HG03378 (cell line): Measurements from ENCODE around the gene TOR2A.

Source experiments
- ATAC-seq: cut with Tn5 transposase; IDR thresholded peaks from one replicate; pipeline ENCODE4 v1.9.1; 2021; ENCODE audit warnings: mild to moderate bottlenecking, moderate library complexity; ENCODE audit not compliant: unreplicated experiment

TOR2A gene

DNA sequence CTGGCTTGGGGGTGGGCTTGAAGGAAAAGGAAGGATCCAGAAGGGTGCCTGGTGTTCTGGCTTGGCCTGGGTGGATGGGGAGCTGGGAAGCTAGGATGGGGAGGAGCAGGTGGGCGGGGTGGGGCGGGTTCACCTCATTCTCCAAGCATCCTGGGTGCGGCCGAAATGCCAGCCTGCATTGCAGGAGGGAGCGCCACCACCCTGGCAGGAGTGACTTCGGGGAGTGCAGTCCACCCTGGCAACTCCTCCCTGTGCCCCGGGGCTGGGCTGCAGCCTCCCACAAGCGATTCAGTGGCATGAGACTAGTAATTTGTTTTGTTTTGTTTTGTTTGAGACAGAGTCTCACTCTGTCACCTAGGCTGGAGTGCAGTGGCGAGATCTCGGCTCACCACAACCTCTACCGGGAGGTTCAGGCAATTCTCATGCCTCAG, 13.7 kb downstream of the TOR2A start:
- no peak for ATAC-seq

DNA sequence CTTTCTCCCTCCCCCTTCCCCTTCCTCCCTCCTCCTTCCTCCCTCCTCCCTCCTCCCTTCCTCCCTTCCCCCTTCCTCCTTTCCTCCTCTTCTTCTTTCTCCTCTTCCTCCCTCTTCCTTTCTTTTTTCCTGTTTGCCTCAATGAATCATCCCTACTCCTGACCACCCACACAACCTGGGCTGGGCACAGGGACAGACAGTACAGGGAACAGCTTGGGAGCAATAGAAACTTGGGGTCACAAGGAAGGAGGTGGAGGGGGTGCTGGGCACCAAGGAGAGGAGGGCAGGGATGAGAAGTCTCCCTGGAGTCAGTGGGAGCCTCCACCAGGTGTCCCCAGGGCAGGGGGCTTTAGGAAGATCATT, 14.2 kb downstream of the TOR2A start:
- no peak for ATAC-seq

DNA sequence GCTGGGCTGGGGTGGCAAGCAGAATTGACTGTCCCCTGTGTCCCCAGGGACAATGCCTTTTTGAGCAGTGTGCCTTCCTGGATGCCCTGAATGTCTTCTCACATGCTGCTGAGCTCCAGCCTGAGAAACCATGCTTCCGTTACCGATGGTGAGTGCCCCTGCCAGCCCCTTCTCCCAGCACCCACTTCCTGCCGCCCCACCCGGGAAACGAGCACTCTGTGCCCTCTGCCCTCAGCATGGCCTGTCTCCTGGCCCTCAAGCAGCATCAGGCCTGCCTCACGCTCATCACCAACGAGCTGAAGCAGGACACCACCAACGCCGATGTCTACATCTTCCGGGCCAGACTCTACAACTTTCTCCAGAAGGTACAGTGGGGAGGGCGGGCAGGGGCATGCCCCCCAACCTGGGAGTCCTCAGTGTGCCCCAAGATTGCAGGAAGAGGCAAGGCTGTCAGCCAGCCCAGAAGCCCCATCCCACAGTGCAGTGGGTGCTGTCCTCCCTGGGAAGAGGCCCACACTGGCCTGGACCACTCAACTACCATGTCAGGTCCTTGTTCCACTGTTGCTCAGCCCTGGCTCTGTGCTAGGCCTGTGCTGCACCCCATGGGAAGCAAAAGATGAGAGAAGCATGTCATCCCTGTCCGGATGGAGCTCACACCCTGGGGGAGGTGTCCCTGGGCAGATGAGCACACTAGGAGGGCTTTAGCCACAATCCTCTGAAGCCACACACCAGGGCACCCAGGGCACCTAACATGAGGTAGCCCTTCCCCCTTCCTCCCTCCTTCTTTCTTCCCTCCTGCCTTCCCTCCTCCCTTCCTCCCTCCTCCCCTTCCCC, 14.8 kb downstream of the TOR2A start:
- no peak for ATAC-seq

DNA sequence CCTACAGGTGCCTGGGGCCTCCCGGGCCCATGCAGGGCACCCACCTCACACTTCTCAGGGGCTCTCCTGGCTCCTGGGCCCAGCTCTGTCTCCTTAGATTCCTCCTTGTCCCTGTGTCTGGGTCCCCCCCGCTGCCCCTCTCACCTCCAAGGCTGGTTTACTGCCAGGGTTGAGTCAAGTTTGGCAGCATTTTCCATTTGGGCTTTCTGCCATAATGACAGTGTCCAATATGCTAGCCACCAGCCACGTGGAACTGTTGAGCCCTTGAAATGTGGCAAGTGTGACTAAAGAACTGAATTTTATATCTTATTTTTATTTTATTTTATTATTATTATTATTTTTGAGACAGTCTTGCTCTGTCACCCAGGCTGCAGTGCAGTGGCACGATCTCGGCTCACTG, 17.3 kb downstream of the TOR2A start:
- no peak for ATAC-seq

DNA sequence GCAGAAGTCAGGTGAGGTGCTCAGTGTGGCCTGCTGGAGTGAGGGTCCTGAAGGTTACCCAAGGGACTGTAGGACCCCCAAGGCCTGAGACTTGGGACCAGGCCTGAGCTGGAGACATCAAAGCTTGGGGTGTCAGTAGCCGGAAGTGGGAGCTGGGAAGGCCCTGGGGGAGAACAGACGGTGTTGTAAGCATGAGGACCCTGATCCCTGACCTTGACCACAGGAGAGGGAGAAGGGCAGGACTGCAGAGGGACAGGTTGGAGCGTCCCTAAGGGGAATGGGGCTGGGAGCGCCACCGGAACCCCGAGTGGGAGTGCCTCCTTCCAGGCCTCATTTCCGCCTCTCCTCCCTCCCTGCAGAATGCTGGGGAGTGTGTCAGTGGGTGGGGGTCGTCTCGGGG, 18.7 kb downstream of the TOR2A start:
- no peak for ATAC-seq

DNA sequence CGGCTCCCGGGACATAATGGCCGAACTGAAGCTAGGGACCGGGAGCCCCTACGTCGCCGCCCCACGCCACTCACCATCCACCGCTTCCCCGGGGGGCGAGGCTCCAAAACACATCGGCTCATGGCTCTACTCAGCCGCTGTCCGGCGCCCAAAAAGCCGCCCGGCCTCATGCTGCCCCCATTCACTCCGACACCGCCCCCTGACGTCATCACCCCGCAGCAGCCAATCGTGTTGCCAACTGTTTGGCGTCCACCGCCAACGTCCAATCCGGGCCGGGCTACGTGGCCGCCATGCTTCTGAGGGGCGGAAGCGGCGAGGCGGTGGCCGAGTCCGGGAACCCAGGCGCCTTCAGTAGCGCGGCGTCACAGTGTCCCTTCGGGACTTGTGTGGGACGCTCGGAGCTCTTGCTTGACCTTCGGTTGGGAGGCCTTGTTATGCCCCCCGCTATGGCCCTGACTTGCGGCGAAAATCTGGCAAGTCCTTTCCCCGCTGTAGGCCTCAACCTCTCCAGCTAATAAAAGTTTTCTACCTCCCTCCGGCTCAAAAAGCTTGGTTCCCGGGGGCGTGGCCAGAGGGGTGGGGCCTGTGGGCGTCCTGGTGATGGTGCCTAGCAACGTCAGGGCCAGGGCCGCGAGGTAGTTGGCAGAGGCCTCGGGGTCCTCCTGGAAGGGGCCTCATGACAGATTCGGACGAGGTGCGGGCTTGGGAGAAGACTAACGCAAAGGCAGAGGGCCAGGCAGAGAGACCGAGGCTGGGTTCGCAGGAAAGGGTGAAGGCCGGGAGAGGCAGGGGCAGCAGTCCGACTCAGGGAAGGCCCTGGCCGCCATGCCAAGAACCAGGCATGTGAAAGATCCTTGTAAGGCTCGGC, 19.4 kb downstream of the TOR2A start, which contains the start of the genes PTRH1 and TTC16:
PTRH1 (minus strand) TSS at position 194 of the 868 bp plus-strand sequence; CDS start at position 170, 24 bp downstream.
TTC16 (plus strand) TSS at position 610 of the 868 bp plus-strand sequence; CDS start at position 677, 67 bp downstream.
- peak; percentile 76 for ATAC-seq

DNA sequence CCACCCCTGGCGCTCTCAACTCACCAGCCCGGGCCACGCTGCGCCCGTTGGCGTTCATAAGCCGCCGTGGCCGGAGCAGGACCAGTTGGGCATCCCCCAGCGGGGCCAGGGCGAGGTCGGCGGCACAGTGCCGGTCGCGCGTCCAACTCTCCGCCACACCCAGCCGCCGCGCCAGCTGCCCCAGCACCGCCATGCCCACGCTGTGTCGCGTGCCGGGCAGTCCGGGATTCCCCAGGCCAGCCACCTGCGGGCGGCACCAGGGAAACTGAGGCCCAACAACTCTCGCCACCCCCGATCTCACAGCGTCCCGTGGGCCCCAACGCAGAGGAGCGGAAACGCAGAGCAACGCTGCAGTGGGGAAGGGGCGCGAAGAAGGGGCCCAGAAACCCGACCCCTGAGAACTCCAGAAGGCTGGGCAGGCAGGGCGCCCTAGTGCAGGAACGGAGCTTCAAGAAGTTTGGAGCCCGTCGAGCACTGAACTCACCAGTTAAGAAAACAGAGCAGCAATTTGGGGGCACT, 20.1 kb downstream of the TOR2A start:
- ATAC-seq, result no peak

DNA sequence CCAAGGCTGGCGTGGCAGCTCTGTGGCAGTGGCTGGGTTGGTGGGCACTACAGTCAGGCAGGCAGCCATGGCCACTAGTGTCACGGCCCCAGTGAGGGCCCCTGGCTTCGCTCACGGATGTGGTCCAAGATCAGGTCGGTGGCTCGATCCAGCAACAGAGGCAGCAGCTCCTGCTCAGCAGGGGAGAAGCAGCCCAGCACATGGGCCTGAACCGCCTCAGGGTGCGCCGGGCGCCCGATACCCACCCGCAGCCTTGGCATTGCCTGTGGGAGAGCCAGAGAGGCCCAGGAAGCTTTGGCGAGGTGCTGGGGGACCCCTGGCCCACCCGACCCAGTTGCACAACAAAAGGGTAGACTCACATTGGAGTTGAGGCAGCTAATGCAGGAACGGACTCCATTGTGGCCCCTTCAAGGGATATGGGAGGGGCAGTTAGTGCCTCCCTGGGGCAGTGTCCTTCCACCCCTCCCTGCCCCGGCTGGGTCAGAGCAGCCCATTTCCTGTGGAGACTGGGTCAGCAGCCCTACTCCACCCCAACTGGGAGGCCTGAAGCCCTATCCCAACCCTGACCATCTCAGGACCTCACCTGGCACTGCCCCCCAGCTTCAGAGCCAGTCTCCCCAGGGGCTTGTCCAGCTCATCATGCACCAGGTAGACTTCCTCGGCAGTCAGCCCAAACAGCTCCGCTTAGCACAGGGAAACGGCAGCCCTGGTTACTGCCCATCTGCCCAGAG, 20.9 kb downstream of the TOR2A start:
- no peak for ATAC-seq

DNA sequence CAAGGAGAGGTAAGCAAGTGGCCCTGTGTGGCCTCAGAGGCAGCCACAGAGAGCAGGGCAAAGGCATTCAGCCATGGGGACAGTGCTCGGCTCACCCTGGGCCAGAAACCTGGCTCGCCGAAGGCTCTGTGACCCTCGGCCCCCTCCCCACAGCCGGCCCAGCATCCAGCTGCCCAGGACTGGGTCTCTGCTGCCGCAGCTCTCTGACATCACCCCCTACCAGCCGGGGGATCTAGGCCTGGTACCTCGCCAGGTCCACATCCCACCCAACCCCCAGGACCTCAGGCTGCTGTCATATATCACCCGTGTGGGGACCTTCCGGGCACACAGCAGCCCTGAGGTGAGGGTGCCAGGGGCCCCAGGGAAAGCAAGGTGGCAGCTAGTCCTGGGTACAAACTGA, 22.2 kb downstream of the TOR2A start:
- ATAC-seq, result no peak

DNA sequence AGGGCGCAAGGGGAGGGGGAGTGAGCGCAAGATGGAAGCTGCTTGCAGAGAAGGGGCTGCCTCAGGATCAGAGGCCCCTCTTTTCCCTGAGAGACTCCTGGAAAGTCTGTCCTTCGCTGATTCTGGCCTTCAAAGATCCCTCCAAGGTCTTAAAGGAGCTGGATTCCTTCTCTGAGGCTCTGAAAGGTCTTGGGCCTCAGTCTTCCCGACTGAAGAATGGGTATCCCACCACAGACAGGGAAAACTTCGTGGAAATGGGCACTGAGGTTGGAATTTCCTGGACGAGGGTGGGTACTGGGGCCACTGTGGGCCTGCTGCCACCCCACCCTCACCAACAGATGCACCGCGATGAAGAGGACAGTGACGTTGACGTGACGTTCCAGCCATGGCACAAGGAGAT, 22.7 kb downstream of the TOR2A start:
- ATAC-seq, result no peak

DNA sequence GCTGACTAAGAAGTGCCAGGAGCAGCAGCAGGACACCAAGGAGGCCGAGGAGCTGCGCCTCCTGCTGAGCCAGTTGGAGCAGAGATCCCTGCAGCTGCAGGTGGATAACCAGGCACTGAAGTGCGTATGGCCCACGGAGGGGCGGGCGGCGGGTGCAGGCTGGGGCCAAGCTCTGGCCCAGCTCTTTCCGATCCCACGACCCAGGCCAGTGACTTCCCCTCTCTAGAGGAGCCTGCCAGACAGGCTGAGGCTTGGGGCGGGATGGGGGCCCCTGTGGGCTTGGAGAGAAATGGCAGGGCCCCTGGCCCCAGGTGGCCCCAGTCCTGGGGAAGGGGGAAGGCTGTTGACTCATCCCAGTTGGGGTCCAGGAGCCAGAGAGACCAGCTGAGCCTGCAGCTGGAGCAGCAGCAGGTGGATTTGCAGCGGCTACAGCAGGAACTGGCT, 23.2 kb downstream of the TOR2A start:
- ATAC-seq, result no peak

DNA sequence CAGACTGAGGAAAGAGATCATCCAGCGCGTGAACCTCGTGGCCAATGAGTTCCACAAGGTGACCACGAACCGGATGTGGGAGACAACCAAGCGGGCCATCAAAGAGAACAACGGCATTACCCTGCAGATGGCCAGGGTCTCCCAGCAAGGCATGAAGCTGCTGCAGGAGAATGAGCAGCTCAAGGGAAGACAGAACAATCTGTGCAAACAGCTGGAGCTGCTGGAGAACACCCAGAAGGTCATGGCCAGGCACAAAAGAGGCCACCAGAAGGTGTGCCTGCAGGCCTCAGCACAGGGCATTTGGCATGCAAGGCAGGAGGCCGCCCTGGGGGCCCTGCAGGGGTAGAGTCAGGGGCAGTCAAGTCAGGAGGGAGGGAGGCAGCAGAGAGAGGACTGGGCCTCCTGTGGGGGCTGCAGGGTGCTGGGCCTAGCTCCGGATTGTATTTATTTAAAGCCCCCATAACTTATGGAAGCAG, 23.8 kb downstream of the TOR2A start:
- no peak for ATAC-seq

DNA sequence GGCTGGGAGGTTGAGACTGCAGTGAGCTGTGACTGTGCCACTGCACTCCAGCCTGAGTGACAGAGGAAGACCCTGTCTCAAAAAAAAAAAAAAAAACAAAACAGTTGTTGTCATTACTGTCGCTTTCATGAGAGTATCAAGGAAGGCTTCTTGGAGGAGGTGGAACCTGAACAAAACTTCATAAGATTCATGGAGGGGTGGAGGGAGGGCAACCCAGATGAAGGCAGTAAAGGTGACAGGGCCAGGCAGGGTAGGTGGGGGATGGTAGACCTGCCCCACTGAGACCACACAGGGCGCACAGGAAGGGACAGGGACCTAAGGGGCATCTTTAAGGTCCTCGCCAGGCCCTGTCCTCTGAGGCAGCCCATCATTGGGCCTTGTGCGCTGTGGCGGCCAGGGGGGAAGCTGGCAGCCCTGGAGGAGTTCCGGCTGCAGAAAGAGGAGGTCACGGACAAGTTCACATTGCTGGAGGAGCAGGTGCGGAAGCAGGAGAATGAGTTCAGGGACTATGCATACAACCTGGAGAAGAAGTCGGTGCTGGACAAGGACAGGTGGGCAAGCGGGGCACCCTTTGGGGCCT, 24.8 kb downstream of the TOR2A start:
- ATAC-seq, result no peak

DNA sequence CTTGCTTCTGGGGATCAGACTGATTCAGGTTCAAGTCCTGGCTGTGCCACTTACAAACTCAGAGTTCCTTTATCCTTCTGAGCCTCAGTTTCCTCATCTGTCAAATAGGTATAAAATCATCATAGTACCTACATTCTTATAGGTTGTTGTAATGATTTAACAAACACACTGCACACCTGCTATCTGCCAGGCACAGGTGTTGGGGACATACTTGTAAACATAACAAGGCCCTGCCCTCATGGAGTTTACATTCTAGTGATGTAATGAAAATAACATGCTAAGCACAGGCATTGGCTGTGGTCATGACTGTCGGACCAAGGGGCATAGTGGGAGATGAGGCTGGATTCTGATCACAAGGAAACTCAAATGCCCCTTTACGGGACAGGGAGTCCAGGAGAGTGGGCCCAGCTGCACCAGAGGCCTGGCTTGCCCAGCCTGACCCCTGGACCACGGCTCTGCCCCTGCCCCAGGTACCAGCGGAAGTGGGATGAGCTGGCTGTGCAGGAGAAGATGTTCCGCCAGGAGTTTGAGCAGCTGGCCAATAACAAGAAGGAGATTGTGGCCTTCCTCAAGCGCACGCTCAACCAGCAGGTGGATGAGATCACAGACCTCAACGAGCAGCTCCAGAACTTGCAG, 26.0 kb downstream of the TOR2A start:
- no peak for ATAC-seq

DNA sequence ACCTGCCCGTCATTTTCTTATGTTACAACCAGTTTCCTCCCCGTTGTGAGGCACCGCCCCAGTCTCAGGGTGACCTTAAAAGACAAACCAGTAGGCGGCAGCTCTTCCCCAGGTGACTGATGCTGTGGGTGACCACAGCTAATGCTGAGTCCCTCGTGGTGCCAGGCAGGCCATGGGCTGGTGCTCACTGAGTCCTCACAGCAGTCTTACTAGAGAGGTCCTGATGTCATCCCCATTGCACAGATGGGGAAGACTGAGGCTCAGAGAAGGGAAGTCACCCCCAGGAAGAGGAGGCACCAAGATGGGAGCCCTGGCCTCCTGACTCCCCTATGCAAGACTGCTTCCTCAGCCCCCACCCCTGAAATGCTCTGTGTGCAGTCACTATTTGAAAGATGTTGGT, 27.3 kb downstream of the TOR2A start:
- no peak for ATAC-seq

DNA sequence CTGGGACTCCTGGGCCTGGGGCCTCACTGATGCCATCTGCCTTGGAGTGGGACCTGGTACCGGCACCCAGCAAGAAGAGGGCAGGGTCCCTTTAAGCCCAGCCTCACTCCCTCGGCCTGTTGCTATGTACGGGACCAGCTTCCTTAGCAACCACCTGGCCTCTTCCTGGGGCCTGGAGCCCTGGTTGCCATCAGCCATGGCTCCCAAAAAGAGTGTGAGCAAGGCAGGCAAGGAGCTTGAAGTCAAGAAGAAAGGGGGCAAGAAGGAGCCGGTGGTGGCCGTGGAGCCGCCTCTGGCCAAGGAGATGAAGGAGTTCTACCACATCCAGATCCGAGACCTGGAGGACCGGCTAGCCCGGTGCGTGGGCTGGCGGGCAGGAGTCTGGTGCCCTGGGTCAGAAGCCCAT, 28.3 kb downstream of the TOR2A start, which contains the start of gene CFAP157:
CFAP157 (plus strand) TSS at position 153 of the 406 bp plus-strand sequence; CDS start at position 197, 44 bp downstream.
- no peak for ATAC-seq

DNA sequence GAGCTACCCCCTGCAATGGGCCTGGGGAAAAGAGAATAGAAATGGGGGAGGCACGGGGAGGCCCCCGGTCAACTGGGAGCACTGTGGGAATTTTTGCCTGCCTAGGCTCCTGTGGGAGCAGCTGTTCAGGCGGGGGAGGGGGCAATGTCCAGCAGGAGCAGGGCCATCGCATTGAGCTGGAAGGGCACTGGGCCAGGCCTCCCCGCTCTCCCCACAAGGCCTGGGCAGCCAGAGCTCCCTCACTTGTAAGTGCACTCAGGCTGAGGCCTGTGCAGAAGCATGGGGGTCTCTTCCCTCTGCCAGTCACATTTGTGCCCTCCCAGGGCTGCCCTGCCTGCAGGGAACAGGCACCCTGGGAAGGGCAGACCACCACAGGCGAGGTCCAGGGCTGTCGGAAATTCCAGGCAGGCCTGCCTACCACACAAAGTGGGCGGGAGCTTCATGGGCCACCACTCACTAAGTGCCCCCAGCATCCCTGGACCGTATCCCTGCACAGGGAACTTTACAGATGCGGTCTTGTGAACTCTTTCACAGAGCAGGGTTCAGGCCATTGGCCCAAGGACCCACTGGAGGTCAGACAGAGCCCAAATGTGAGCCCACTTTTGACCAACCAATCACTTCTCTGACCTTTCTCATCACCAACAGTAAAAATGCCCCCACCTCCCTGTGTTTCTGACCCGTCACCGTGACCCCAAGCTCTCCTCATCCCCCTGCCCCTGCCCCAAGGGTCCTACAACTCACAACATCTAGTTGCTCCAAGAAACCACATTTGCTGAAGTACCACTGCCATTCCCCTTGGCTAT, 29.3 kb downstream of the TOR2A start:
- ATAC-seq, result no peak

DNA sequence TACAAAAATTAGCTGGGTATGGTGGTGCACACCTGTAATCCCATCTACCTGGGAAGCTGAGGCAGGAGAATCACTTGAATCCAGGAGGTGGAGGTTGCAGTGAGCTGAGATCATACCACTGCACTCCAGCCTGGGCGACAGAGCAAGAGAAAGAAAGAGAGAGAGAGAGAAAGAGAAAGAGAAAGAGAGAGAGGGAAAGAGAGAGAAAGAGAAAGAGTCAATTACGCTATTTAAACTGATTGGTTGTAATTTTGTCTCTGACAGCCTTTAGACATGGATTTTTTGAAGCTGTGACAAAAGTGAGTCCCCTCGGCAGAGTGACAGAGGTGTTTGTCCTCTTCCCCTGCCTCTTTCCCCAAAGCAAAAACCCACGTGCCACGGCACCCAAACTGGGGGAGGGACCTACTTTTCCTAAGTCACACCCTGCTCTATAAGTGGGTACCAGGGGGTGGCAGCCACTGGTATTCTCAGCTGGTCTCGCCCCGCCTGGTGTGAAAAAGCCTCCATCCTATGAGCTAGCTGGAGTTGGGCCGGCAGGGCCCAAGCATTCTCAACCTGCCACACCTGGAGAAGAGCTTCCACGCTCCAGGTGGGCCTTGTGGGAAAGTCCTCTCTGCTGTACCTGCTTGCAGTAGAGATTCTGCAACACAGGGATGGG, 31.7 kb downstream of the TOR2A start:
- ATAC-seq, result no peak
